Retinal pigment epithelial cell (primary cell): ENCODE data around the gene PLEKHH3.

ENCODE experiments used
- DNase-seq: peaks from one replicate; pipeline ENCODE4 v3.0.0-alpha.2; 2010; ENCODE audit warnings: low read depth
- H3K4me3 ChIP-seq: 2 replicates; pipeline ENCODE4 v1.5.1; 2011; ENCODE audit warnings: mild to moderate bottlenecking, low read length, control low read depth, moderate library complexity
- CTCF ChIP-seq: conservative IDR thresholded peaks from 2 replicates; pipeline ENCODE4 v1.5.1; 2011; ENCODE audit warnings: low read depth, low read length, control low read depth, inconsistent platforms

The PLEKHH3 gene

DNA sequence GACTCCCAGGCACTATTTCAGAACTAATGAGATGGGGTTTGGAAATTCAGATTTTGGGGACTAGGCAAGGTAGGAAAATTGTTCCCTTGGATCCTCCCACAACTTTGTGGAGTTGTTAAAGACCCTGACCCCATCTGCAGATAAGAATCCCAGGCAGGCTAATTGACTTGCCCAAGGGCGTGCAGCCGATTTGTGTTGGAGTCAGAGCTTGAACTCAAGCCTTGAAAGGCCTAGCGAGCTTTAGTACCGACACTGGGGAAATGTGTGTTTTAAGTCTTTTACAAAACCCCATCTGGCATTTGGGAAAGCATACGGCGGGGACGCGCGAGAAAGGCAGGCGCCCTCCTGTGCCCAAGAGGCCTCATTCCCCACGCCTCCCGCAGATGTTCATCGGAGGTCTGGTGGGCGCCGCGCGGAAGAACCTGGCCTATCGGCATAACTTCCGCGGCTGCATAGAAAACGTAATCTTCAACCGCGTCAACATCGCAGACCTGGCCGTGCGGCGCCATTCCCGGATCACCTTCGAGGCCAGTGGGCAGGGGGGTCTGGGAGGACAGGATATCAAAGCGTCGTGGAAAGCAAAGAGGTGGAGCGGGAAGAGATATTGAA lies 9.8 kb upstream of the PLEKHH3 start:
- TF ChIP-seq CTCF, result no peak
- no peak for DNase-seq

DNA sequence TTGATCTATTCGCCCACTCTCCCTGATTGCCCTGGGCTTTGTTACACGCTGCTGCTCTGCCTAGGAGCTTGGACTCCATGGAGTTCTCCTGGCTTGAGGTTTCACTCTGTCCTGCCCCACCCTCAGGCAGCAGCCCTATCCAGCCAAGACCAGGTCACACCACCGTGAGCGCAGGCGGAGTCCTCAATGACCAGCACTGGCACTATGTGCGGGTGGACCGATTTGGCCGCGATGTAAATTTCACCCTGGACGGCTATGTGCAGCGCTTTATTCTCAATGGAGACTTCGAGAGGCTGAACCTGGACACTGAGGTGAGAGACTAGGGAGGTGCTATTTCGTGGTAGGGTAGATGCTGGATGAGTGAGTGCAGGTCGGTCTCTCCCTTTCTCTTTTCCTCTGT lies 9.0 kb upstream of the PLEKHH3 start:
- DNase-seq, result no peak
- no peak for TF ChIP-seq CTCF
- no peak overlapping the region for H3K4me3 ChIP-seq

More for the DNA sequence above, 9.8 kb upstream of the PLEKHH3 start:
- no peak overlapping the region for H3K4me3 ChIP-seq

GRCh38 chr17:42684929-42685556 lies 8.2 kb upstream of the PLEKHH3 start:
- DNase-seq, result no peak
- no peak overlapping the region for H3K4me3 ChIP-seq
- TF ChIP-seq CTCF, result no peak

GRCh38 chr17:42683407-42684034 lies 6.7 kb upstream of the PLEKHH3 start:
- H3K4me3 ChIP-seq, result no peak overlapping the region
- DNase-seq, result no peak
- no peak for TF ChIP-seq CTCF

GRCh38 chr17:42682722-42683403 lies 6.1 kb upstream of the PLEKHH3 start:
- no peak for DNase-seq
- TF ChIP-seq CTCF, result no peak
- peak overlapping the region; percentile 36 for H3K4me3 ChIP-seq

- TF ChIP-seq CTCF, result no peak
- no peak for DNase-seq
- peak within 1 kb of the TSS; percentile 36 for H3K4me3 ChIP-seq
Measured at GRCh38 chr17:42681976-42682721, 5.4 kb upstream of the PLEKHH3 start, which contains the start of gene CNTNAP1. Gene CNTNAP1, plus strand, starts transcription at chr17:42682531. Its CDS starts 299 bp downstream, at chr17:42682830.
